ENCODE data around the gene IARS2.
"Not testable (repeated sequence)": the region's sequence is repeated elsewhere in the genome, so short reads cannot be mapped to it uniquely, and the experiment has no call there.

IARS2 gene

GRCh38 chr1:220169887-220170286 is 76.0 kb downstream of the IARS2 start:
- DNase-seq = not testable (repeated sequence)

DNA sequence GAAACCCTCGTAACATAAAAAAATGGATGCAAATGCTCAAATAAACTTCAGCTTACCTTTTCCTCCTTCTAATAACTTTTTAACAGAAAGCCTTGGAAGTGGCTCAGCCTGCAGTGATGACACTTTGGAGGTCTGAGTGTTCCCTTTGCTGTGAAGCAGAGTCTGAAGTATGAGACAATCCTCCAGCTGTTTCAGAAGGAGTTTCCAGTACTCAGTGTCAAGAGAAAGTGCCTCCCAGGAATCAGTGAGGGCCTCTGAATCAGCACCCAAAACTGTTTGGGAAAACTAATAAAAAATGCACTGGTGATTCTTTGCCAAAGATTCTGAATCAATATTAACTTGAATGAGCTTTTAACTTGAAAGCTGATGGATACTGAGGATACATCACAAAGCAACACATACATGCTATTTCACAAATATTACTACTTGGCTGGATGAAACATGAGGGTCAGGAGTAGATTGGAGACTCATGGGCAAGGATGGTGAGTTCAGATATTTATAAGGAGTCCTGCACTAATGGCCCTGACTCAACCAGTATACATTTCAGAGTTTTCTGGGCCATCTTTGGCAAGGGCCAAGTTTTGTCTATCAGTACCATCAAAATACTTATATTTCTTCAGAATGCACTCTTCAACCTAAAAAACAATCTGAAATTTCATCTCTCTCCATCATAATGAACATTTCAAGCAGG is 77.0 kb downstream of the IARS2 start:
- DNase-seq = no peak

GRCh38 chr1:220176540-220176939 is 82.6 kb downstream of the IARS2 start:
- no peak for DNase-seq

GRCh38 chr1:220182111-220182510 is 88.2 kb downstream of the IARS2 start:
- no peak for DNase-seq

DNA sequence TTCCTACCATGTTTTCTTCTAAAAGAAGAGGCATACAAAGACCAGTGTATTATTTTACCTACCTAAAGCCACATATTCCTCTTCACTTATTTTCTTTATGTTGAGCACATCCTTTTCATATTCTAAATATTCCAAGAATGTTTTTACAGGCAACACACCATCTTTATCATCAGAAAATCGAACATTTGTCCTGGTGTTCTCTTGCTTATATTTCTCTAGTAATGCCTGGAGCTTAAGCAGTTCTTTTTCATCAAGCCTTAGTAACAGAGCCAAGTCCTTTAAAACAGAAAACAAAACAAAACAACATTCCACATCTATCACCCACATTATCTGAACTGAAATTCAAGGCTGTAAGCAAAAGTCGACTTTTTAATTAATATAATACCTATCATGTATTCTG is 88.7 kb downstream of the IARS2 start:
- no peak for DNase-seq

GRCh38 chr1:220184506-220184905 is 90.6 kb downstream of the IARS2 start:
- no peak for DNase-seq

DNA sequence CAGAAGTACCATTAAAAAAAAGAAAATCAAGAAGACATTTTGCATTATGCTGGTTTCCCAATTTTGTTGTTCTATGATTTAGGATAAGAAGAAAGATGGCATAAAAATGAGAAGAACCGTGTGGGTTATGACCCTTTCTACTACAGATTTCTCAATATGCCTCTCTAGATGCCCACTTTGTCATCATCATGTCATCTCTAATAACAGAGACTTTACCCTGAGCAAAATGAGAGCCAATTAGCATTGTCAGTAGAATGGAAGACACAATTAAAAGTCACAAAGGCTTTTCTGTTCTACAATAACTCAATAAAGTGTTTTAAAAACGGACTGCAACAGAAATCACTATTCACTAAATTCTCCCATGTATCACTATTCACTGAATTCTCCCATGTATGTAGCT is 92.8 kb downstream of the IARS2 start:
- DNase-seq = no peak

DNA sequence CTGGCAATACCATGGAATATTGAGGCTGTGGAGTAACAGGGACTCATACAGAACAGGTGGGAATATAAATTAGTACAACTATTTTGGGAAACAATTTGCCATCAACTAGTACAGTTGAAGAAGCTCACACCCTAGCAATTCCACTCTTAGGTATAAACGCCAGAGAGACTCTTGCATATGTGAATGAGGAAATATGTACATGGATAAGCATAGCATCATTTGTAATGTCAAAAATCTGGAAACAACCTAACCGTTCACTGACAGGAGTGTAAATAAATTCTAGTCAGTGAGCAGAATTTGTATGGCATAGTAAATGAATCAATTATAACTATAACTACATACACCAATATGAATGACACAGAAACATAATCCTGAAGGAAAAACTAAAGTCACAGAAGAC is 94.6 kb downstream of the IARS2 start:
- DNase-seq = no peak

GRCh38 chr1:220189750-220190347 is 95.9 kb downstream of the IARS2 start:
- DNase-seq = peak; percentile 16

DNA sequence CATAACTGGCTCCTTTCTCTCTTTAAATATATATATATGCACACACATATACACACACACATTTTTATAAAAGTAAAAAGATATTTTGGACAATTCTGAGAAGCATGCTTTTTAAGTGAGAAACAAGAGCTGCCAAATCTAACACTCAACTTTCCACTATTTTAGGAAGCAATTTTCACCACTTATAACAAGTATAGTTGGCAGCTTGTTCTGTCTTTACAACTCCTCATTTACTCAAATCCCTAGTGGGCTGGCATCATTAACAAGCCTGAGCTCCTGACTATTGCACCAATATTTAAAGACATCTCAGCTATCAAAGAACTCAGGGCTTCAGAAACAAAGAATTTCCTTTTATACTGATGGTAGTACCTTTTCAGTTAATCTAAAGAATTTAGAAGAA is 101.8 kb downstream of the IARS2 start:
- DNase-seq = no peak
